Measurements from ENCODE around the gene SLX4IP.

SLX4IP gene

GRCh38 chr20:10668677-10669368 is 233.7 kb downstream of the SLX4IP start:
- TF ChIP-seq SIN3A (IDR thresholded peaks at IDR 0.05; ENCODE audit: borderline replicate concordance, insufficient read depth, low read length), result no peak

- no peak for TF ChIP-seq TAF1 (IDR thresholded peaks at IDR 0.05; ENCODE audit: borderline replicate concordance, insufficient read depth, low read length)
- TF ChIP-seq FOXP2 (optimal IDR thresholded peaks at IDR 0.05; ENCODE audit: borderline replicate concordance, extremely low read depth, extremely low read length, insufficient read depth), result no peak
- TF ChIP-seq SIN3A (IDR thresholded peaks at IDR 0.05; ENCODE audit: borderline replicate concordance, insufficient read depth, low read length), result no peak
- no peak for TF ChIP-seq POLR2AphosphoS5 (IDR thresholded peaks at IDR 0.05; ENCODE audit: low read depth, low read length)
- no peak for TF ChIP-seq REST (IDR thresholded peaks at IDR 0.05; ENCODE audit: insufficient read depth in 1 of 2, low read depth in 2 of 2, low read length in 2 of 2)
These were observed 234.8 kb downstream of the SLX4IP start for GRCh38 chr20:10669843-10670446.

GRCh38 chr20:10670501-10671220 is 235.6 kb downstream of the SLX4IP start:
- TF ChIP-seq SIN3A (IDR thresholded peaks at IDR 0.05; ENCODE audit: borderline replicate concordance, insufficient read depth, low read length) (peak; percentile 80; the same call in 1 of the 2 replicates), REST (IDR thresholded peaks at IDR 0.05; ENCODE audit: insufficient read depth in 1 of 2, low read depth in 2 of 2, low read length in 2 of 2) (no peak), TAF1 (IDR thresholded peaks at IDR 0.05; ENCODE audit: borderline replicate concordance, insufficient read depth, low read length) (no peak), FOXP2 (optimal IDR thresholded peaks at IDR 0.05; ENCODE audit: borderline replicate concordance, extremely low read depth, extremely low read length, insufficient read depth) (no peak), POLR2AphosphoS5 (IDR thresholded peaks at IDR 0.05; ENCODE audit: low read depth, low read length) (peak; percentile 22; the same call in 1 of the 2 replicates)

- TF ChIP-seq TAF1 (IDR thresholded peaks at IDR 0.05; ENCODE audit: borderline replicate concordance, insufficient read depth, low read length) (no peak), SIN3A (IDR thresholded peaks at IDR 0.05; ENCODE audit: borderline replicate concordance, insufficient read depth, low read length) (no peak), FOXP2 (optimal IDR thresholded peaks at IDR 0.05; ENCODE audit: borderline replicate concordance, extremely low read depth, extremely low read length, insufficient read depth) (no peak), REST (IDR thresholded peaks at IDR 0.05; ENCODE audit: insufficient read depth in 1 of 2, low read depth in 2 of 2, low read length in 2 of 2) (no peak), POLR2AphosphoS5 (IDR thresholded peaks at IDR 0.05; ENCODE audit: low read depth, low read length) (no peak)
These were observed 236.3 kb downstream of the SLX4IP start for GRCh38 chr20:10671221-10671918.

- TF ChIP-seq FOXP2 (optimal IDR thresholded peaks at IDR 0.05; ENCODE audit: borderline replicate concordance, extremely low read depth, extremely low read length, insufficient read depth), result peak; percentile 26
- no peak for TF ChIP-seq REST (IDR thresholded peaks at IDR 0.05; ENCODE audit: insufficient read depth in 1 of 2, low read depth in 2 of 2, low read length in 2 of 2)
- TF ChIP-seq SIN3A (IDR thresholded peaks at IDR 0.05; ENCODE audit: borderline replicate concordance, insufficient read depth, low read length), result peak; percentile 75; the same call in 1 of the 2 replicates
- no peak for TF ChIP-seq TAF1 (IDR thresholded peaks at IDR 0.05; ENCODE audit: borderline replicate concordance, insufficient read depth, low read length)
These were observed 237.0 kb downstream of the SLX4IP start for GRCh38 chr20:10671919-10672623.

All from PFSK-1 (cell line).